ENCODE results near the gene STEAP1. TPM values are rescaled to one million over a fixed set of nuclear protein-coding genes. Genes with fewer than 3 reads are reported as not detected.
"Not testable (repeated sequence)": the region's sequence is repeated elsewhere in the genome, so short reads cannot be mapped to it uniquely, and the experiment has no call there.

Gene STEAP1
- polyA plus RNA-seq, 4 donors: 9.0 to 15.3 (median 11.4) TPM

DNA sequence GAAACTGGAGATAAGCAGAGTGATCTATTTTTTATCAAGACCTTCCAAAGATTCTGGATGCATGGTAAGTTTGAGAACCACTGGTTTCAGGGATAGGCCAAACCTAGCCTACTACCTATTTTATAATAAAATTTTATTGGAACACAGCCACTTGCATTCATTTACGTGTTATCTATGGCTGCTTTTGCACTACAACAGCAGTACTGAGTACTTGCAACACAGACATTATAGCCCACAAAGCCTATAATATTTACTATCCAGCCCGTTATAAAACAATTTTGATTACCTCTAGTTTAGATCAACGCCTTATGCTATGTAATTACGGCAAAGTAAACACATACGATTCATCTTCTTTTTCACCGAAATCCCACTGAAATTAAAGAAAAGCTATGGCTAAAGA lies 18.4 kb downstream of the STEAP1 start:
- DNase-seq (ENCODE audit: low read depth in 4 of 4, low spot score in 2 of 4): no peak

DNA sequence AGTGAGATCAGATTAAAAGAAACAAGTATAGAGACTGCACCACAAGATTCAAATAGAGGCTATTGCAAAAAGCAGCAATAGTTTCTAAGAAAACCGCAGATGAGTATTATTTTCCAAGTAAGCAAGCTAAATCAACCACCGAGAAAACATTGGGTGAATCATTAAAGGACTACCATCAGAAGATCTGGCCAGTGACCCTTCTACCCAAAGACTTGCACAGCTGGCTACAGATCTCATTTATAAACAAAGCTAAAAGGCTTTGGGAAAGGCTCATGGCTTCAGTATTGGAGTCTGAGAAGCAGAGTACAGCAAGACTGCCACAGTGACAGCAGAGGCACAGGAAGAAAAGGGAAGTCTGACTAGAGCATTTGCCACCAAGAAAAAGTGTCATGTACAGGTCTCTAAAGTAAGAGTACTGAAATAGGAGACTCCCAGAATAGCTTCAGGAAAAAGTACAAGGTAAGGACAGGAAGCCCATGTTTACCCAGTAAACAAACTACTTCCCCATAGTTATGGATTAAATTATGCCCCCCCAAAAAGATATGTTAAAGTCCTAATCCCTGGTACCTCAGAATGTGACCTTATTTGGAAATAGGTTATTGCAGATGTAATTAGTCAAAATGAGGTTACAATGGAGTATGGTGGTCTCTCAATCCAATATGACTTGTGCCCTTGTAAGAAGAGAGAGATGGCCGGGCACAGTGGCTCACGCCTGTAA lies 19.0 kb downstream of the STEAP1 start:
- no peak for DNase-seq (ENCODE audit: low read depth in 4 of 4, low spot score in 2 of 4)

DNA sequence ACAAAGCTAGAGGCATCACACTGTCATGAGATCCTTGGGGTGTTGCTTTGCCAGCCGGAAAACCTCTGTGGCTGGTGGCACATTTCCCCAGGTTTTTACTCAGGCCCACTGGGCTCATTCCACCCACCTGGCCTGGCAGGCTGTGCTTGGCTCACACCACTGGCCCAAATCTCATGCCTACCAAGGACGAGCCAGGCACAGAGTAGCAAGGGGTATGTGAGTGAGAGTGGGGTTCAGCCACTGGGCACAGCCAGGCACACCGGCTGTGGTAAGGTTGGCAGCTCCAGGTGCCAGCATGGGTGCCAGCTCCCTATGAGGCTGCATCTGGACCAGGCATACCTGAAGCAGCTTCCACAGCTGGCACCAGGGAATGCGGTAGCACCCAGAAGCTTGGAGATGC lies 21.4 kb downstream of the STEAP1 start:
- DNase-seq (ENCODE audit: low read depth in 4 of 4, low spot score in 2 of 4): no peak

DNA sequence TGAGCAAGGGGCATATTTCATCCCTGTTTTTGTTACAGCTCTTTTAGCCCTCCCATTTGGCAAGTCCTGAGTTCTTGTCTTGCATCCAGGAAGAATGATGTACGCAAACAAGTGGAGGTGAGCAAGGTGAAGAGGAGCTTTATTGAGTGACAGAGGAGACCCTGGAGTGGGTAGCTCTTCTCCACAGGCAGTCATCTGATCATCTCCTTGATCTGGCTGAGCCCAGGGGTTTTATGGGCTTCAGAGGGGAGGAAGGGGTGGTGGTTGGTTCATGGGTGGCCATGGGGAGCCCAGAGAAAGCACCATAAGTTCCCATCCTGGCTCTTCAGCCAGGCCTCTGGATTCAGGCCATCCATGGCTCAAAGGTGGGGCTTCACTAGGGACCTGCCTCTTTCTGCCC lies 21.9 kb downstream of the STEAP1 start:
- DNase-seq (ENCODE audit: low read depth in 4 of 4, low spot score in 2 of 4): no peak

DNA sequence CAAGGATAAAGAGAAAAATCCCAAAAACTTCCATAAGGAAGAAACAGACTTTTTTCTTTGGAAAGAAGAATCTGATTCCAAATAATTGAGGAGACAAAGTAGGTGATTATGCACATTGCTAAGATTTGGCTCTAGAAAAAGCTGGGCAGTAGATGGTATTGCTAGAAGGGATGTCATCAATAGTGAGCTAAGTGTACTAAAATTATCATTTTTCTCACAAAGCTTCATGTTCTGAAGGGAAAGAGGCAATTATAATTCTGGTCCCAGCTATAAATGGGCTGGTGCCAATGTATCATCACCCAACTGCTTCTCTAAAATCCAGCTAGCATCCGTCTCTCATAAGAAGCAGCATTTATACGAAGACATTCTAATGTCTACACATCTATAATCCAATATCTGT lies 23.9 kb downstream of the STEAP1 start:
- no peak for DNase-seq (ENCODE audit: low read depth in 4 of 4, low spot score in 2 of 4)

DNA sequence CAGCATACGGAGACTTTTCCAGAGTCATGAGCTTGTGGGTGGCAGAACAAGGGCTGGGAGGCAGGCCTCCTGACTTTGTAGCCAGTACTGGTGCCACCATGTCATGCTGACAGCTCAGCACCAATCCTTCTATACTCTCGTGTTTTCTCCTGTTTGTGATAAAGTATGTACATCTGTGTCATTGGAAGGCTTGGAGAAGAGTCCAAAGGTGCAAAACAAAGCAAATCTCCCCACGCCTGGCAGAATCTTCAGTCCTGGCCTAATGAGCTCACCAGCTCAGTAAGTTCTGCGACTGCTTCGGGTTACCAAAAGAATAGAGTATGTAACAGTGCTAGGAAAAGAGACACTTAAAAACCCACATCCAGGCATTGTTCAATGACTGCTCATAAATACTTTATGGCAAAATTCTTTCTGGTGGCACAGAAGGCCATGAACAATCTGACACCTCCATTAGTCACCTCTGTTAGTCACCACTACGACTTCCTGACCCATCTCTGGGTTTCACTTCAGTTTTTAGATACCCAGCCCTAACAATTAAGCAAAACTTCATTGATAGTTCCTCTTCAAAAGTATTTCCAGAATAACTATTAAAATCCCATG lies 24.5 kb downstream of the STEAP1 start:
- no peak for DNase-seq (ENCODE audit: low read depth in 4 of 4, low spot score in 2 of 4)

DNA sequence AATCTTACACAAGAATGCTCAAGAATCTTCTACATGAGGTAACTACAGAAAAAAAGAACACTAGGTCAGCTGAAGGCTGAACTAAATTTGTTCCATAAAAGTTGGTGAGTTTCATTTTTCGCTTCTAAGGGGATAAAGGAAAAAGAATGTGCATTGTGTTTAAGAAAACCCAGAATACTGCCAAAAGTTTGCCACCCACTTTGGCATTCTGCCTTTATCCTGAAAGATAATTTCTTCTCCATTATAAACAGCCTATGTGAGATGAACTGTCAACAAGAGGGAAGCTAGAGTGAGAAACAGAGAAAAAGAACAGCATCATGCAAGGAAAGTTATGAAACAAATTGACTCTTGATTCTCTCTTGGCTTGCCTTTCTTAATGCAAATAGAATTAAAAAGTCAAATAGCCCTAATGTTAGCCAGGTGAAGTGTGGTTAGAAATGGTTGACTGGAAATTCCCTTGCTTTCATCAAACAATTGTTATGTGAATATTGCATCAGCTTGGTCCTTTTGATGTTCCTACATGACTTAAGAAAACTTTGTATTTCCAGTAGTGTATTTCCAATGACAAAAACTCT lies 25.8 kb downstream of the STEAP1 start:
- no peak for DNase-seq (ENCODE audit: low read depth in 4 of 4, low spot score in 2 of 4)

DNA sequence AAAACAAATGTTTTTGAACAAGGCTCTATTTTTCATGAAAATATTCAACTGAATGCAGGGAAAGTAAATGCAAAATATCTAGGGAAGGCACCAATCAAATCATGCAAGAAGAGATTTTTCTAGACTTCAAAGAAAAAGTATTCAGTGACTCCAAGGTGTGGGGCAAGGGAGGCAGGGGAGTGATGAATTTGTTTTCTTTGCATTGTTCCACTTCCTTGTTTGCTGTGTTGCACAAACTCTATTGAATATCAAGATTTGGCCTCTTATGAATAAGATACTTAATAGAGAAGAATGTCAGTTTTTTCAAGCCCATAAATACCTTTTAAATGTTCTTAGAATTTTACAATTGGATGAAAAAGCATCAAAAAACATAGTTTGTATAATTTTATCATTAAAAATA lies 26.4 kb downstream of the STEAP1 start:
- no peak for DNase-seq (ENCODE audit: low read depth in 4 of 4, low spot score in 2 of 4)

DNA sequence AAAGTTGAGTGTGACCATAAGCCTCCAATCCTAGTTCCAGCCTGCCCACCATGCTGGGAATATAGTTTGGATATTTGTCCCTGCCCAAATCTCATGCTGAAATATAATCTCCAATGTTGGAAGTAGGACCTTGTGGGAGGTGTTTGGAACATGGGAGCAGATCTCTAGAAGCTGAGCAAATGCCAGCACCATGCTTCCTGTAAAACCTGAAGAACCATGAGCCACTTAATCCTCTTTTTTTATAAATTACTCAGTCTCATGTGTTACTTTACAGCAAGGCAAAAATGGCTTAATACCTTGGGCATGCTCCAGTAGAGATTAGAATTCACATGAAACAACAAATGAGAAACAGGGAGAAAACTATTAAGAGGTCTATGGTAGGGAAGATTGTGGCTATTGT lies 27.2 kb downstream of the STEAP1 start:
- DNase-seq (ENCODE audit: low read depth in 4 of 4, low spot score in 2 of 4): no peak

DNA sequence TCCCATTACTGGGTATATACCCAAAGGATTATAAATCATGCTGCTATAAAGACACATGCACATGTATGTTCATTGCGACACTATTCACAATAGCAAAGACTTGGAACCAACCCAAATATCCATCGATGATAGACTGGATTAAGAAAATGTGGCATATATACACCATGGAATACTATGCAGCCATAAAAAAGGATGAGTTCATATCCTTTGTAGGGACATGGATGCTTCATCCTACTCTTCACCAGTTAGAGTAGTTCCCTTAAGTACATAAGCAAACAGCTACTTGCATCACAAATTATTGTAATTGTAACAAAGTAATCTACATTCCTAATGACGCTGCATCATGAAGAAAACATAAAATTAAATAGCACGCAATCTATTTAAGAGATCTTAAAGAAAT lies 32.0 kb downstream of the STEAP1 start:
- DNase-seq (ENCODE audit: low read depth in 4 of 4, low spot score in 2 of 4): not testable (repeated sequence)

DNA sequence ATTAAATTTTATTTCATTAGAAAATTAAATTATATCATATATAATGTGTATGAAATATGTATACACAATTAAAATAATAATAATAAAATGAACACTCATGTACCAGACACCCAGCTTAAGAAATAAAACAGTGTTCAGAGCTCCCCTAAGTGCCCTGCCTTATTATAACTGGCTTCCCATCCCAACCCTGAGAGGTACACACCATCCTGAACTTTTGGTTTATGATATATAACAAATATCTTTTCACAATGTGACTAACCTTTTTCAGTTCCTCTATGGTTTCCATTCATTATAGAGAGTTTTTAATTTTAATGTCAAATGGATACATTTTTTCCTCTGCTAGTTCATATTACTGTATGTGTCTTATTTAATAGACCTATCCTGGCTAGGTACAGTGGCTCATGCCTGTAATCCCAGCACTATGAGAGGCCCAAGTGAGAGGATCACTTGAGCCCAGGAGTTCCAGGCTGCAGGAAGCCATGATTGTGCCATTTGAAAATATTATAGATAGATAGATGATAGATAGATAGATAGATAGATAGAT lies 33.3 kb downstream of the STEAP1 start:
- no peak for DNase-seq (ENCODE audit: low read depth in 4 of 4, low spot score in 2 of 4)

DNA sequence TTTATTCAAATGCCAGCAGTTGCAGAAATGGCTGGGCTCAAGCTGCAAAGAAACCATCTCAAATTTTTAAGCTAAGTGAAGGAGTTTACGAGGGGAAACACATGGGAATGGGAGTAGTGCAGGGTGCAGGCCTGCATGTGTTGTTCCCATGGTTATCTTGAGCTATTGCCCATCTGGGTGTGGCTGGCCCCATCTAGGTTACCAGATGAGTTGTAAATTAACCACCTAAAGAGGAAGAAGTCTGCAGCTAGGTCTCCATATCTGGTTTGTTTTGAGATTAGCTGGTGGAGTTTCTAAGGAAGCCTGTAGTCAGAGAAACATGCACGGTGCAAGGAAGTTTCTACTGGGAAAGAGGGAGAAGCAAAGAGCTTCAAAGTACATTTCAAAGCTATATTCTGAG lies 34.0 kb downstream of the STEAP1 start:
- no peak for DNase-seq (ENCODE audit: low read depth in 4 of 4, low spot score in 2 of 4)

DNA sequence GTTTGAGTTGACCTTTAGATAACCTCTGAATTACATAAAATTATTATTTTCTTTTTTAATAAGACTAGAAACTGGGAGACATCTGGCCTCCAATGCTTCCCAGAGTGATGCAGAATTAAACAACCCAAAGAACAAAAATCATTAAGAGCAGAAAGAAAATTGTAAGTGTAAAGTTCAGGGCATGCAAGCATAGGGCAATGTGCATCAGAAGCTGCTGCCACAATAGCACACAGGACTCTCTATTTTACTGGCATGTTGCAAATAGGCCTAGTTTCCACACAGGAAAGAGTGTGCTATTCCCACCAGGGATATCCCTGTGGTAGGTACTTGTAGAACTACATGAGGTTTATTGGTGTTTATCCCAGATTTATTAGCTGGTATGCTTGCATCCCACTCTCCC lies 36.7 kb downstream of the STEAP1 start:
- no peak for DNase-seq (ENCODE audit: low read depth in 4 of 4, low spot score in 2 of 4)

DNA sequence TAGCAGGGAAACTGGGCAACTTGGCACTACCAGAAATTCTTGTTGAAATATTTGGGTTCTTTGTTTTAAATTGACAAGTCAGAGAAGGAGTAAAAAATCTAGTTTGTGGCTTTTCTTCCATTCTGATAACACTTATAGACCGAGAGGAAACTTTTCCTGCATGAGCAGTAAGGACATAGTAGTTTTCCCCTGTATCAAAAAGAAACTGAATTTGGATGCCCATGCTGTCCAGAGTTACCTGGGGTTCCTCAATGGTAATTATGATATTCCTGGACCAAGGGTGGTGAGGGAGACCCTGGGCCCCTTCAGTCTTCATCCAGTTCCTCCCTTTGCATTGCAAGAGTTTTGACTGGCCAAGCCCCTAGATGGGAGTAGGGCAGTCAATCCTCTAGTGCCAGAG lies 37.4 kb downstream of the STEAP1 start:
- DNase-seq (ENCODE audit: low read depth in 4 of 4, low spot score in 2 of 4): no peak

DNA sequence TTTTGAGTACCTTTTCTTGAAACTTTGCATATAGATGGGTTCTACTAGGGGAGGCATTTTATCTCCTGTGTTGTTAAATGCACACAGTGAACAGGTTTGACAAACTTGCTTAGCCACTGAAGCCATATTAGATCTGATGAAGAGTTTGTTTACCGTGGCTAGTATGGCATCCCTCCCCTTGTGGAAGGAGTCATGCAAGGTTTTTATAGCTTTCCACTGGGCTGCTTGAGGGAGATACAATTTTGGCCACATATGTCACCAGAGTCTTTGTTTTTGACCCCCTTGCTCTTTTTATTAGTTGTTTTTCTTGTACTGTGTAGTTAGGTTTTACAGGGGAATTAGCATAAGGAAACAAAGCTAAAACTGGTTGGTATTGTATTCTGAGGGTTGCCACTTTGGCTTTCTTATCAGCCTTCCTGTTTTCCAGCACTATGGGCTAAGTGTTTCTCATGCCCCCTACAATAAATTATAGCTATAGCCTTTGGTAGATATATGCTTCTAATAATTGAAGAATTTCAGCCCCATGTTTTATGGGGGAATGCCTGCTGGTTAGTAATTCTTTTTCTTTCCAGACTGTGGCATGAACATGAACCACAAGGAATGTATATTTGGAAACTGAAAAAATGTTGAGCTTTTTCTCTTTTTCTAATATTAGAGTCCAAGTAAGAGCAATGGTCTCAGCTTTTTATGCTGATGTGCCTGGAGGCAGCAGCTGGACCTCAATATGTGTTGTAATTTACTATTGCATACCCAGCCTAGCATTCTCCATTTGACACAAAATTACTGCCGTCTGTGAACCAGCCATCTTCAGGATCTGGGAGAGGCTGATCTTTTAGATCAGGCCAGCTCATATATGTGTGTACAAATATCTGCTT lies 38.8 kb downstream of the STEAP1 start:
- DNase-seq (ENCODE audit: low read depth in 4 of 4, low spot score in 2 of 4): no peak

DNA sequence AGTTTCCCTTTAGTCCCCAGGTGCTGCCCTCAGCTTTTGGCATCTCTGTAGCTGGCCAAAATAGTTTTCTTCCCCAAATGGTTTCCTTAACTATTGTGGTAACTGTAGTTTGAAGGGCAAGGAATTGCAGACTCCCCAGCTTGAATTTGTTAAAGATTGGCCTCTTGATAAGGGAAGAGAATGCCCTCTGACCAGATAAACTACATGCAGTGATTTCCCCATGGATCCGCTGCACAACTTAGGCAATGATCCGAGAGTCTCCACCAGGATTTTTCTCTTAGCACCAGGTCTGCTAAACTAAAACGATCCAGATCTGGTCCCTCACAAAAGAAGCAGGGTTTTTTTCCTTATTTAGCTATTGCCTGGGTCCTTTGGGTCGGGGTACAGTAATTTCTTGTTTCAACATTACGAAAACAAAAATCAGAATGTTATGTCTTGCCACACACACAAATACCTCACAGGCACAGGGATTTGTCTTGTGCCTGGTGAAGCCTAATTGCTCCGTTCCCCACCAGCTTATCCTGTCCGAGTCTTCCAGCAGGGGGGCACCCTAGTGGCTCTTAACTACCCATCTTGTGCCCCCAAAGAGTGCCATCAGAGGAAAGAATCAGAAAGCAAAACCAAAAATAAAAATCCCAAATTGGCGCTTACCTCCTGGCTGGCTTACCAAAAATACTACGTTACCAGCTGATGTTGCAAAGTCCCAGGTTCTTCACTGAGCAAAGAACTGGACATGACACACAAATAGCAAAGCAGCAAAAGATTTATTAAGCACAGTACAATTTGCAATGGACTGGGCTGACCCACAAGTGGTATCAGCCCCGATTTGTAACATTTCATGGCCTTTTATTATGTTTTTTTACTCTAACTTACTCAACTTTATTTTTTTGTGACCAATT lies 40.9 kb downstream of the STEAP1 start:
- DNase-seq (ENCODE audit: low read depth in 4 of 4, low spot score in 2 of 4): no peak

DNA sequence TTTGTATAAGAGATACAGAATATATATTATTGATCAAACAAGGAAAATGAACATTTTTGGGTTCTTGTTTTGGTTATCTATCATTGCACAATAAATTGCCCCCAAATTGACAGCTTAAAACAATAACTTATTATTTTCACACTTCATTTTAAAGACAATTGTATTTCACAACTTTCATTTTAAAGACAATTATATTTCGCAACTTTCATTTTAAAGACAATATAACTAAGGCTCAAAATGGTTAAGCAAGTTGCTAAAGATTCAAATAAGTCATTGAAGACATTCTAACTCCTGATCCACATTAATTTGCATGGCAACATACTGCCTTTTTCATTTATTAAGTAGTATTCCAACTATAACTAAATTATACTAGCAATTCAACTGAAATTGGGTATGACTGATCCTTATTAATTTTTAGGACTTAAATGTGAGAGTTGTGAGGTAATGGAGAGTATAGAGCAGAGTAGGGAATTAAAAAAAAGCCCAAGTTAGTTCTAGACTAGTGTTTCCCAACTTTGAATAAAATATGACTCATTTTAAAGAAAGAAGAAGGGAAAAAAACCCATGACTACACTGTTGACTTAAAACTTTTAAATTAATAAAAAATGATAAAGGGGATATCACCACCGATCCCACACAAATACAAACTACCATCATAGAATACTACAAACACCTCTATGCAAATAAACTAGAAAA lies 47.4 kb downstream of the STEAP1 start:
- no peak for DNase-seq (ENCODE audit: low read depth in 4 of 4, low spot score in 2 of 4)

DNA sequence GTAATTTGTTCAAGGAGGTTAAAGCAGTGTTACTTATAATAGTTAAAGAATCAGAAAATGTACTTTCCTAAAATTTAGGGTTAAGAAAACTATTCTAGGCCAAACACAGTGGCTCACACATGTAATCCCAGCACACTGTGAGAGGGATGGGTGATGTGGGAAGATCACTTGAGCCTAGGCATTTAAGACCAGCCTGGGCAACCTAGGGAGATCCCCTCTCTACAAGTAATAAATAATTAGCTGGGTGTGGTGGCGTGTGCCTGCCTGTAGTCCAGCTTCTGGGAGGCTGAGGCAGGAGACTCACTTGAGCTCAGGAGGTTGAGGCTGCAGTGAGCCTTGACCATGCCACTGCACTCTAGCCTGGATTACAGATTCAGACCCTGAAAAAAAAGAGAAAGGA lies 53.7 kb downstream of the STEAP1 start:
- no peak for DNase-seq (ENCODE audit: low read depth in 4 of 4, low spot score in 2 of 4)

DNA sequence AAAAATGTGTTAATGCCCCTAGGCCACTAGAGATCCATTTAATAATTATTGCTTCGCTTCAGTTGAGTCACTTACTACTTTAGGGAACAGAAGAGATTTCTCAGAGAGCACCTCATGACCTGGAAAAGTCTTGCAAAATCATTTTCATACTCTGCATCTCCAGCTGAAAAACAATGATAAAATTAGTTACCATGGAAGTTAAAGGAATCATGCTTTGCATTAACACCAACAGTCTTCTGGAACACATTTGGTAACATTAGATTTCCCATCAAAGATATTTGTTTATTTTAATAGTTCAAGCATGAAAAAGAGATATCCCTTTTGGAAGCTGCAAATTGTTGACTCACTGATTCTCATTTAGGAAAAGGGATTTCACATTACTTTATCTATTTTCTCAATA lies 55.5 kb downstream of the STEAP1 start:
- no peak for DNase-seq (ENCODE audit: low read depth in 4 of 4, low spot score in 2 of 4)

DNA sequence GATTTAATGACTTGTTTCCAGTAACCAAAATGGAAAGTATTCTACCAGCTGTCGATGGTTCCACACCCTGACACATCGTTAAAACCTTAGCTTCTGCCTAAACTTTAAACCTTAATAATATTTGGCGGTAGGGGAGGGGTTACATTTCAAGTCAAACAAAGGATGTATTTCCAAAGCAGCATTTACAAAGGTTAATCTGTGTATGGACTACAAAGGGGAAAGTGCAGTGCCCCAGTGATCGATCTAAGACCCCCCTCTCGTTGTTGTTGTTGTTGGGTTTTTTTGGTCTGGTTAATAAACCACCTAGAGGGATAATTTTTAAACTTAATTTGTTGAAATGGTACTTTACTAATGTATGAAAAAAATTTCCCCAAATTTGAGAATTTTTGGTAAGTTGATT lies 56.2 kb downstream of the STEAP1 start:
- no peak for DNase-seq (ENCODE audit: low read depth in 4 of 4, low spot score in 2 of 4)

Data from left renal cortex interstitium (tissue), 4 donors.